Hepatocyte (in vitro differentiated cells): ENCODE results near the gene ZNF614. TPM values are rescaled to one million over a fixed set of nuclear protein-coding genes. Genes with fewer than 3 reads are reported as not detected.

ENCODE experiments used
- DNase-seq: peaks from one replicate; pipeline ENCODE4 v3.0.0-alpha.2; 2016; ENCODE audit warnings: low spot score
- H2AFZ ChIP-seq: fragments of 200-600 bp; sonication (generic); 2 replicates; pipeline ENCODE4 v1.6.0; 2016; ENCODE audit warnings: antibody characterized with exemption, mild to moderate bottlenecking
- H3K27ac ChIP-seq: fragments of 200-600 bp; sonication (generic); 2 replicates; pipeline ENCODE4 v1.5.1; 2016; ENCODE audit warnings: mild to moderate bottlenecking
- H3K27me3 ChIP-seq: fragments of 200-600 bp; sonication (generic); 2 replicates; pipeline ENCODE4 v1.6.1; 2016
- H3K36me3 ChIP-seq: fragments of 200-600 bp; sonication (generic); replicated peaks from 2 replicates; pipeline ENCODE4 v1.5.1; 2016; ENCODE audit warnings: low read depth; ENCODE audit not compliant: insufficient read depth
- H3K4me1 ChIP-seq: fragments of 200-600 bp; sonication (generic); 2 replicates; pipeline ENCODE4 v1.5.1; 2016; ENCODE audit warnings: mild to moderate bottlenecking, moderate library complexity; ENCODE audit not compliant: insufficient read depth
- H3K4me2 ChIP-seq: fragments of 200-600 bp; sonication (generic); 2 replicates; pipeline ENCODE4 v1.6.0; 2016
- H3K4me3 ChIP-seq: fragments of 200-600 bp; sonication (generic); 2 replicates; pipeline ENCODE4 v1.5.1; 2016; ENCODE audit warnings: mild to moderate bottlenecking
- H3K79me2 ChIP-seq: fragments of 200-600 bp; sonication (generic); 2 replicates; pipeline ENCODE4 v1.6.0; 2017; ENCODE audit warnings: mild to moderate bottlenecking
- H3K9me2 ChIP-seq: fragments of 200-600 bp; sonication (generic); replicated peaks from 2 replicates; pipeline ENCODE4 v1.6.0; 2017; ENCODE audit warnings: mild to moderate bottlenecking; ENCODE audit not compliant: insufficient read depth
- H3K9me3 ChIP-seq: fragments of 200-600 bp; sonication (generic); 2 replicates; pipeline ENCODE4 v1.5.1; 2016; ENCODE audit warnings: low read depth, mild to moderate bottlenecking
- H4K20me1 ChIP-seq: fragments of 200-600 bp; sonication (generic); 2 replicates; pipeline ENCODE4 v1.6.0; 2016; ENCODE audit warnings: mild to moderate bottlenecking; ENCODE audit not compliant: insufficient read depth, poor library complexity, severe bottlenecking
- EZH2 ChIP-seq: fragments of 200-600 bp; sonication (generic); IDR thresholded peaks from 2 replicates; pipeline ENCODE4 v1.6.1; 2016; ENCODE audit warnings: antibody characterized with exemption, mild to moderate bottlenecking, borderline replicate concordance
- EZH2phosphoT487 ChIP-seq: fragments of 200-600 bp; sonication (generic); IDR thresholded peaks from one replicate; pipeline ENCODE4 v1.6.1; 2018; ENCODE audit warnings: antibody characterized with exemption, mild to moderate bottlenecking, low read depth, moderate library complexity; ENCODE audit not compliant: unreplicated experiment, severe bottlenecking
- WGBS: methylation state at CpG from one replicate; pipeline ENCODE4 v1.1.6; 2016; ENCODE audit warnings: low lambda C conversion rate; ENCODE audit errors: missing lambda C conversion rate; 5-methylcytosine and 5-hydroxymethylcytosine counted together
- polyA plus RNA-seq: library from polyadenylated mRNA; unstranded; fragments of >200 nt; fragmentation: Nextera tagmentation; extraction: Ambion mirVana; gene quantifications from 2 replicates; pipeline ENCODE4 v1.2.1, GENCODE V29; 2016
- total RNA-seq: library from RNA; depleted of rRNA; stranded (reverse); fragments of >200 nt; gene quantifications from 2 replicates; pipeline ENCODE4 v1.2.3, GENCODE V29; 2014
- TF ChIP-seq, protein P1 (sequence below): fragments of 200-600 bp; sonication (generic); IDR thresholded peaks from 2 replicates; pipeline ENCODE4 v1.5.1; 2016; ENCODE audit warnings: antibody characterized with exemption, mild to moderate bottlenecking; ENCODE audit not compliant: poor library complexity

ZNF614 gene
- total and polyA plus RNA-seq, 2 experiments from 2014 or later: 5.5 to 10.7 TPM

- peaks cover 17% of the 10 kb centered on the region for H3K9me3 ChIP-seq
These were observed 48.0 kb downstream of the ZNF614 start for GRCh38 chr19:51980116-51980736.

DNA sequence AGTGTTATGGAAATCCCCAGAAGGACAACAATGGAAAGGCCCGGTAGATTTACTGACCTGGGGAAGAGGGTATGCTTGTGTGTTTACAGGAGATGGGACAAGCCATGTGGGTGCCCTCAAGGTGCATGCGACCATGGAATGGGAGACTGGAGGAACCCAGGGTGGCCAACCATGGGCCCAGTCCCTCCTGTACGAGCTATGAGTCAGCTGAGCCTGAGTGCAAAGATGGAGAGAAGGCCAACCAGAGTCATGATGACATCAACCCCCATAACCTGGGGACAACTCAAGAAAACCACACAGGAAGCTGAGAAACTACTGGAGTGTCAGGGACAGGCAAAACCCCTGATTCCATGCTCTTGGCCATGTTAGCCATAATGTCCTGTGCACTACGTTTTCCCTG, 49.3 kb downstream of the ZNF614 start:
- no peak overlapping the region for H2AFZ ChIP-seq
- H3K4me3 ChIP-seq: no peak overlapping the region
- no peak overlapping the region for H3K4me2 ChIP-seq
- H4K20me1 ChIP-seq: no peaks in the 10 kb centered on the region
- H3K79me2 ChIP-seq: peaks cover 5% of the 10 kb centered on the region
- H3K9me2 ChIP-seq: no peaks in the 10 kb centered on the region
- H3K9me3 ChIP-seq: peaks cover 25% of the 10 kb centered on the region
- TF ChIP-seq EZH2 (no peak), EZH2phosphoT487 (no peak)
- TF ChIP-seq, protein P1, sequence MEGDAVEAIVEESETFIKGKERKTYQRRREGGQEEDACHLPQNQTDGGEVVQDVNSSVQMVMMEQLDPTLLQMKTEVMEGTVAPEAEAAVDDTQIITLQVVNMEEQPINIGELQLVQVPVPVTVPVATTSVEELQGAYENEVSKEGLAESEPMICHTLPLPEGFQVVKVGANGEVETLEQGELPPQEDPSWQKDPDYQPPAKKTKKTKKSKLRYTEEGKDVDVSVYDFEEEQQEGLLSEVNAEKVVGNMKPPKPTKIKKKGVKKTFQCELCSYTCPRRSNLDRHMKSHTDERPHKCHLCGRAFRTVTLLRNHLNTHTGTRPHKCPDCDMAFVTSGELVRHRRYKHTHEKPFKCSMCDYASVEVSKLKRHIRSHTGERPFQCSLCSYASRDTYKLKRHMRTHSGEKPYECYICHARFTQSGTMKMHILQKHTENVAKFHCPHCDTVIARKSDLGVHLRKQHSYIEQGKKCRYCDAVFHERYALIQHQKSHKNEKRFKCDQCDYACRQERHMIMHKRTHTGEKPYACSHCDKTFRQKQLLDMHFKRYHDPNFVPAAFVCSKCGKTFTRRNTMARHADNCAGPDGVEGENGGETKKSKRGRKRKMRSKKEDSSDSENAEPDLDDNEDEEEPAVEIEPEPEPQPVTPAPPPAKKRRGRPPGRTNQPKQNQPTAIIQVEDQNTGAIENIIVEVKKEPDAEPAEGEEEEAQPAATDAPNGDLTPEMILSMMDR: no peak
- H3K27me3 ChIP-seq: no peaks in the 10 kb centered on the region
- 88% methylated on average over 4 of the region's 4 CpGs for WGBS
- H3K27ac ChIP-seq: no peak overlapping the region
- H3K4me1 ChIP-seq: no peaks in the 10 kb centered on the region
- DNase-seq: no peak
- no peaks in the 10 kb centered on the region for H3K36me3 ChIP-seq

More at GRCh38 chr19:51980116-51980736, 48.0 kb downstream of the ZNF614 start:
- H3K4me3 ChIP-seq: no peak overlapping the region
- H2AFZ ChIP-seq: no peak overlapping the region
- no peaks in the 10 kb centered on the region for H3K36me3 ChIP-seq
- H3K27me3 ChIP-seq: no peaks in the 10 kb centered on the region
- TF ChIP-seq EZH2phosphoT487 (no peak), EZH2 (no peak)
- TF ChIP-seq, protein P1: no peak
- no peak overlapping the region for H3K27ac ChIP-seq
- no peaks in the 10 kb centered on the region for H3K4me1 ChIP-seq
- no peaks in the 10 kb centered on the region for H3K9me2 ChIP-seq
- no peak for DNase-seq
- H3K79me2 ChIP-seq: peaks cover 17% of the 10 kb centered on the region
- no peak overlapping the region for H3K4me2 ChIP-seq
- 90% methylated on average over 6 of the region's 6 CpGs for WGBS
- H4K20me1 ChIP-seq: no peaks in the 10 kb centered on the region

GRCh38 chr19:51977346-51977745, 50.8 kb downstream of the ZNF614 start:
- H3K36me3 ChIP-seq: no peaks in the 10 kb centered on the region
- H2AFZ ChIP-seq: no peak overlapping the region
- H3K4me2 ChIP-seq: no peak overlapping the region
- no peak overlapping the region for H3K27ac ChIP-seq
- peaks cover 2% of the 10 kb centered on the region for H3K79me2 ChIP-seq
- TF ChIP-seq, protein P1: no peak
- TF ChIP-seq EZH2 (no peak), EZH2phosphoT487 (no peak)
- 95% methylated on average over 7 of the region's 7 CpGs for WGBS
- H3K27me3 ChIP-seq: no peaks in the 10 kb centered on the region
- peaks cover 37% of the 10 kb centered on the region for H3K9me3 ChIP-seq
- no peaks in the 10 kb centered on the region for H3K4me1 ChIP-seq
- H3K9me2 ChIP-seq: no peaks in the 10 kb centered on the region
- no peak overlapping the region for H3K4me3 ChIP-seq
- DNase-seq: no peak
- no peaks in the 10 kb centered on the region for H4K20me1 ChIP-seq
